Transverse colon (tissue), 4 donors: ENCODE results near the gene PIK3CG. TPM values are rescaled to one million over a fixed set of nuclear protein-coding genes. Genes with fewer than 3 reads are reported as not detected.
"Not testable (repeated sequence)": the region's sequence is repeated elsewhere in the genome, so short reads cannot be mapped to it uniquely, and the experiment has no call there.

ENCODE experiments used
- DNase-seq: peaks from one replicate; pipeline ENCODE4 v3.0.0-alpha.2; 2019
- H3K27ac ChIP-seq, 4 donors: fragments of 200-600 bp; sonication (generic); 2 replicates each; pipeline ENCODE4 v1.5.1; 2016 to 2018; ENCODE audit warnings: inconsistent platforms in 4 of 4
- H3K27me3 ChIP-seq: fragments of 200-600 bp; sonication (generic); 2 replicates; pipeline ENCODE4 v1.5.1; 2017; ENCODE audit warnings: inconsistent platforms
- H3K36me3 ChIP-seq, 4 donors: fragments of 200-600 bp; sonication (generic); 2 replicates each; pipeline ENCODE4 v1.5.1; 2017 to 2019; ENCODE audit warnings: inconsistent platforms in 4 of 4
- H3K4me1 ChIP-seq, 4 donors: fragments of 200-600 bp; sonication (generic); 2 replicates each; pipeline ENCODE4 v1.5.1; 2017 to 2020; ENCODE audit warnings: inconsistent platforms in 4 of 4
- H3K4me3 ChIP-seq, 4 donors: fragments of 200-600 bp; sonication (generic); 1 replicate in 1 of 4; 2 replicates in 3 of 4; pipeline versions ENCODE4 v1.5.1 to v1.6.1; 2017 to 2019; ENCODE audit warnings: inconsistent platforms in 4 of 4
- H3K9me3 ChIP-seq, 2 donors: fragments of 200-600 bp; sonication (generic); 2 replicates each; pipeline ENCODE4 v1.5.1; 2017 to 2019; ENCODE audit warnings: inconsistent platforms in 2 of 2
- EP300 ChIP-seq: sonication (generic); formaldehyde crosslinking; IDR thresholded peaks from one replicate; pipeline ENCODE4 v1.6.1; 2017; ENCODE audit warnings: antibody characterized with exemption, low read depth
- POLR2A ChIP-seq: fragments of 450-650 bp; IDR thresholded peaks from one replicate; pipeline ENCODE4 v1.6.1; 2016; ENCODE audit warnings: antibody characterized with exemption, mild to moderate bottlenecking, moderate library complexity
- POLR2AphosphoS5 ChIP-seq, 3 donors: sonication (generic); formaldehyde crosslinking; IDR thresholded peaks; one replicate each; pipeline ENCODE4 v1.6.1; 2016; ENCODE audit warnings: antibody characterized with exemption in 3 of 3
- WGBS, 2 donors: methylation state at CpG; one replicate each; pipeline ENCODE4 v1.1.5; 2018; ENCODE audit warnings: low coverage in 1 of 2; 5-methylcytosine and 5-hydroxymethylcytosine counted together
- in situ Hi-C, 4 donors: fragments of 200-750 bp; cut with MboI; loops; one replicate each; pipeline versions ENCODE4 v1.15.0 to v1.15.1; 2017; ENCODE audit warnings: low sequenced_read_pairs in 3 of 4, low pct_ligation_motif_present in 1 of 4, low pct_unique_long_range_greater_than_20kb in 1 of 4
- intact Hi-C: fragments of 100-400 bp; cut with DNase I; formaldehyde crosslinking; loops from one replicate; pipeline ENCODE4 v1.15.1; 2023; ENCODE audit warnings: low total_unique reads
- total RNA-seq, 4 donors: library from RNA; depleted of rRNA; stranded (reverse); fragments of >200 nt; gene quantifications; one replicate each; pipeline ENCODE4 v1.1.0, GENCODE V29; 2016
- TF ChIP-seq, protein P1 (sequence below), 5 experiments: fragments of 200-600 bp in 3 of 5; fragments of 450-650 bp in 2 of 5; sonication (generic) in 3 of 5; IDR thresholded peaks; 1 replicate in 2 of 5; 2 replicates in 3 of 5; pipeline ENCODE4 v1.5.1; 2016 to 2017; ENCODE audit warnings: antibody characterized with exemption in 5 of 5, inconsistent platforms in 3 of 5, mild to moderate bottlenecking in 2 of 5, moderate library complexity in 1 of 5

The PIK3CG gene
- total RNA-seq, 4 donors from 2014 or later = 0.60 to 13.1 (median 9.8) TPM

DNA sequence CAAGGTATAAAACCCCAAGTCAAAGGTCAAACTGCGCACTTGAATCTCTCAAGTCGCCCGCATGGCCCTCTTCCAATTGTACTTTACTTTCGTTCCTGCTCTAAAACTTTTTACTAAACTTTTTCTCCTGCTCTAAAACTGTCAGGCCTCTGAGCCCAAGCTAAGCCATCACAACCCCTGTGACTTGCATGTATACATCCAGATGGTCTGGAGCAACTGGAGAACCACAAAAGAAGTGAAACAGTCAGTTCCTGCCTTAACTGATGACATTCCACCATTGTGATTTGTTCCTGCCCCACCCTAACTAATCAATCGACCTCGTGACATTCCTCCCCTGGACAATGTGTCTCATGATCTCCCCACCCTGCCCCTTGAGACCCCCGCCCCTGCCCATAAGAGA is 35.6 kb upstream of the PIK3CG start:
- in situ Hi-C loops = no loop called here
- intact Hi-C loops = no loop called here

DNA sequence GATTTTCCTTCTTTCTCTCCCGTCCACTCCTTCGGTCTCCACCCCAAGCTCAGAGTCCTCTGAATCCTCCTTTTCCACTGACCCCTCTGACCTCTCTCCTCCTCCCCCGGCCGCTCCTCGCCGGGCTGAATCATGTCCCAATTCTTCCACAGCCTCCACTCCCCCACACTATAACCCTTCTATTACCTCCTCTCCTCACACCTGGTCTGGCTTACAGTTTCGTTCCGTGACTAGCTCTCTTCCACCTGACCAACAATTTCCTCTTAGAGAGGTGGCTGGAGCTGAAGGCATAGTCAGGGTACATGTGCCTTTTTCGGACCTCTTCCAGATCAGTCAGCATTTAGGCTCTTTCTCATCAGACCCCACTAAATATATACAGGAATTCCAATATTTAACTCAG is 34.2 kb upstream of the PIK3CG start:
- WGBS, 2 donors = 93 to 95% methylated on average over 7 to 9 of the region's 9 CpGs
- intact Hi-C loops, H3K27ac ChIP-seq, H3K9me3 ChIP-seq, H3K27me3 ChIP-seq, H3K36me3 ChIP-seq, H3K4me3 ChIP-seq, H3K4me1 ChIP-seq, in situ Hi-C loops, DNase-seq: not testable (repeated sequence)

More for the DNA sequence above, 35.6 kb upstream of the PIK3CG start:
- TF ChIP-seq, protein P1, sequence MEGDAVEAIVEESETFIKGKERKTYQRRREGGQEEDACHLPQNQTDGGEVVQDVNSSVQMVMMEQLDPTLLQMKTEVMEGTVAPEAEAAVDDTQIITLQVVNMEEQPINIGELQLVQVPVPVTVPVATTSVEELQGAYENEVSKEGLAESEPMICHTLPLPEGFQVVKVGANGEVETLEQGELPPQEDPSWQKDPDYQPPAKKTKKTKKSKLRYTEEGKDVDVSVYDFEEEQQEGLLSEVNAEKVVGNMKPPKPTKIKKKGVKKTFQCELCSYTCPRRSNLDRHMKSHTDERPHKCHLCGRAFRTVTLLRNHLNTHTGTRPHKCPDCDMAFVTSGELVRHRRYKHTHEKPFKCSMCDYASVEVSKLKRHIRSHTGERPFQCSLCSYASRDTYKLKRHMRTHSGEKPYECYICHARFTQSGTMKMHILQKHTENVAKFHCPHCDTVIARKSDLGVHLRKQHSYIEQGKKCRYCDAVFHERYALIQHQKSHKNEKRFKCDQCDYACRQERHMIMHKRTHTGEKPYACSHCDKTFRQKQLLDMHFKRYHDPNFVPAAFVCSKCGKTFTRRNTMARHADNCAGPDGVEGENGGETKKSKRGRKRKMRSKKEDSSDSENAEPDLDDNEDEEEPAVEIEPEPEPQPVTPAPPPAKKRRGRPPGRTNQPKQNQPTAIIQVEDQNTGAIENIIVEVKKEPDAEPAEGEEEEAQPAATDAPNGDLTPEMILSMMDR (IDR thresholded peaks at IDR 0.05) = no peak
- TF ChIP-seq POLR2AphosphoS5 (IDR thresholded peaks at IDR 0.05) (no peak), EP300 (no peak), POLR2A (no peak)
- Histone ChIP-seq H3K36me3 (no peaks in the 10 kb centered on the region), H3K27ac (no peak overlapping the region), H3K4me3 (no peak overlapping the region), H3K27me3 (no peaks in the 10 kb centered on the region), H3K9me3 (peaks cover 0 to 5% of the 10 kb centered on the region in 2 donors), H3K4me1 (no peaks in the 10 kb centered on the region)
- 79 to 86% methylated on average over 5 to 7 of the region's 7 CpGs for WGBS, 2 donors
- no peak for DNase-seq

DNA sequence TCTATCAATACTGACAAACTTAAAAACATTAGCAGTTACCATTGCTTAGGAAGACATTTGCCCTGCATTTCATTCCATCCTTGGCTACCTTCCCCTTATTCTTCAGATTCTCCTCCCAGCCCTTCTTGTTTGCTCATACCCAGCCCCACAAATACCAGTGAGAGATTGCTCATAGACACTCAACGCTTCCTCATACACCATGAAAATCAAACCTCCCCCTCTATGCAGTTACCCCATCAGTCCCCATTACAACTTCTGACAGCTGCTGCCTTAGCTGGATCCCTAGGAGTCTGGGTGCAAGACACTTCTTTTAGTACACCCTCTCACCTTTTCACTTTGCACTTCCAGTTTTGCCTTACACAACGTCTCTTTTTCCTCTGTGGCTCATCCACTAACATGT is 28.3 kb upstream of the PIK3CG start:
- in situ Hi-C loops = no loop called here
- H3K4me1 ChIP-seq = no peaks in the 10 kb centered on the region
- H3K4me3 ChIP-seq = no peak overlapping the region
- H3K9me3 ChIP-seq = no peaks in the 10 kb centered on the region
- no peaks in the 10 kb centered on the region for H3K36me3 ChIP-seq
- DNase-seq = no peak
- intact Hi-C loops = no loop called here
- no peak overlapping the region for H3K27ac ChIP-seq
- 81 to 91% methylated on average over 2 of the region's 2 CpGs for WGBS, 2 donors
- H3K27me3 ChIP-seq = no peaks in the 10 kb centered on the region
- TF ChIP-seq, protein P1 (IDR thresholded peaks at IDR 0.05) = no peak
- TF ChIP-seq EP300 = no peak
- no peak for TF ChIP-seq POLR2A
- TF ChIP-seq POLR2AphosphoS5 (IDR thresholded peaks at IDR 0.05) = no peak

DNA sequence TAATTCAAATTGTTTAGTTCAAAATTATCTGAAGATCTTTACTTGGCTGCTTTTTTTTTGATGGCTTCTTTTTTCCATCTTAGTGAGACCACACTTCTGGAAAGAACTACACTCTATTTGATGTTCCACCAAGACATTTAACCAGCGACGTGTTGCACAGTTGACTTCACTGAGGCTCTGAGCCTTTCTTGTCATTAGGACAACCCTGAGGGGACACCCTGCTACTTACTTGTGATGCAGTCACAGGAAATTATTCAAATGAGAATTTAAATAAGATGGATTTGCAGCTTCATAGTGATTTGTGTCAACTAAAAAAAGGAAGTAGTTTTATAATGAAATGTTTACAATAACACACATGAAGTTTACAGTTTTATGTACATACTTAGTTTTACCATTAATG is 25.6 kb upstream of the PIK3CG start:
- 89 to 94% methylated on average over 2 of the region's 2 CpGs for WGBS, 2 donors
- DNase-seq = no peak
- TF ChIP-seq POLR2AphosphoS5 (IDR thresholded peaks at IDR 0.05) (no peak), EP300 (no peak), POLR2A (no peak)
- TF ChIP-seq, protein P1 (IDR thresholded peaks at IDR 0.05) = no peak
- Histone ChIP-seq H3K27ac (no peak overlapping the region), H3K4me3 (no peak overlapping the region), H3K4me1 (no peaks in the 10 kb centered on the region), H3K36me3 (no peaks in the 10 kb centered on the region), H3K9me3 (no peaks in the 10 kb centered on the region), H3K27me3 (no peaks in the 10 kb centered on the region)
- intact Hi-C loops = no loop called here
- in situ Hi-C loops = no loop called here

DNA sequence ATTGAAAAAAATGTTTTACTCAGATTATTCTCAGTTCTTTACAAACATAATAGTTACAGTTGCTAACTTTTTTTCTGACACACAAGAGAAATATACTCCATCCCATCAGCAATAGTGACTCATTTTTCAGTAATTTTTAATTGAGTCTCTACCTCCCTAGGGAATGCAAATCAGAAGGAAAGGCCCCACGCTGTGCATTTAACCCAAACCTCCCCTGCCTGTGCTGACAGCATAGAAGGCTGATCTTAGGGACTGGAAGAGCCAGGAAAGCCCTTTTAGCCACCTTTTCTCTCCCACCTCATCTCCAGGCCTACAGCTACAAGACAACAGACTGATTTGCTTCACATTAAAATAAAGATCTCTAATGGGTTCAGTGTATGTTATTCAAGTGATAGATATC is 24.7 kb upstream of the PIK3CG start:
- TF ChIP-seq, protein P1 (IDR thresholded peaks at IDR 0.05) = no peak
- TF ChIP-seq POLR2AphosphoS5 (IDR thresholded peaks at IDR 0.05) (no peak), POLR2A (no peak), EP300 (no peak)
- H3K27me3 ChIP-seq = no peaks in the 10 kb centered on the region
- intact Hi-C loops = no loop called here
- 20 to 37% methylated on average over 1 of the region's 1 CpG for WGBS, 2 donors
- DNase-seq = no peak
- in situ Hi-C loops = no loop called here
- no peaks in the 10 kb centered on the region for H3K4me1 ChIP-seq
- H3K4me3 ChIP-seq = no peak overlapping the region
- H3K27ac ChIP-seq = no peak overlapping the region
- H3K36me3 ChIP-seq = no peaks in the 10 kb centered on the region
- no peaks in the 10 kb centered on the region for H3K9me3 ChIP-seq
